ENCODE measurements around the gene ICA1L.

DNA sequence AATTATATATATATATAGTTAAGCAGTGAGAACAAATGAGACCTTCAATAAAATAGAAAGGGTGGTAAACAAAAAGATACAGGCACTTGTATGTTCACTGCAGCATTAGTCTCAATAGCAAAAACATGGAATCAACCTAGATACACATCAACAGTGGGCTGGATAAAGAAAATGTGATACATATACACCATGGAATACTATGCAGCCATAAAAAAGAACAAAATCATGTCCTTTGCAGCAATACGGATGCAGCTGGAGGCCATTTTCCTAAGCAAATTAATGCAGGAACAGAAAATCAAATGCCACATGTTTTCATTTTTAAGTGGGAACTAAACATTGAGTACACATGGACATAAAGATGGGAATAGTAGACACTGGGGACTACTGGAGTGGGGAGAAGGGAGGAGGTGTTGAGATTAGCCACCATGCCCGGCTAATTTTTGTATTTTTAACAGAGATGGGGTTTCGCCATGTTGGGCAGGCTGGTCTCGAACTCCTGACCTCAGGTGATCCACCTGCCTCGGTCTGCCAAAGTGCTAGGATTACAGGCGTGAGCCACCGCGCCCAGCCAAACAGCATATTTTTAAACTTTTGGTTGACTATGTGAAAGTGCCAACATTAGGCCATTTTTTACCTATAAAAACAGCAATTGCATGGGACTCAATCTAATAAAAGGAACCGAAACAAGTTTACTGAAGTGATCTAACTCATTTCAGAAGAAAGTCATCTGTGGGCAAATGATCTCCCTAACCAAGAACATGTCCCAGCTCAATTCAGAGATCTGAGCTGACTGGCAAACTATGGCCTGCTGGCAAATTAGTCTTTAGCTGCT is 23.7 kb downstream of the ICA1L start:
- TF ChIP-seq, protein P1, sequence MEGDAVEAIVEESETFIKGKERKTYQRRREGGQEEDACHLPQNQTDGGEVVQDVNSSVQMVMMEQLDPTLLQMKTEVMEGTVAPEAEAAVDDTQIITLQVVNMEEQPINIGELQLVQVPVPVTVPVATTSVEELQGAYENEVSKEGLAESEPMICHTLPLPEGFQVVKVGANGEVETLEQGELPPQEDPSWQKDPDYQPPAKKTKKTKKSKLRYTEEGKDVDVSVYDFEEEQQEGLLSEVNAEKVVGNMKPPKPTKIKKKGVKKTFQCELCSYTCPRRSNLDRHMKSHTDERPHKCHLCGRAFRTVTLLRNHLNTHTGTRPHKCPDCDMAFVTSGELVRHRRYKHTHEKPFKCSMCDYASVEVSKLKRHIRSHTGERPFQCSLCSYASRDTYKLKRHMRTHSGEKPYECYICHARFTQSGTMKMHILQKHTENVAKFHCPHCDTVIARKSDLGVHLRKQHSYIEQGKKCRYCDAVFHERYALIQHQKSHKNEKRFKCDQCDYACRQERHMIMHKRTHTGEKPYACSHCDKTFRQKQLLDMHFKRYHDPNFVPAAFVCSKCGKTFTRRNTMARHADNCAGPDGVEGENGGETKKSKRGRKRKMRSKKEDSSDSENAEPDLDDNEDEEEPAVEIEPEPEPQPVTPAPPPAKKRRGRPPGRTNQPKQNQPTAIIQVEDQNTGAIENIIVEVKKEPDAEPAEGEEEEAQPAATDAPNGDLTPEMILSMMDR (conservative IDR thresholded peaks at IDR 0.05): no peak
- TF ChIP-seq EZH2 (IDR thresholded peaks at IDR 0.05; ENCODE audit: low read depth): no peak

Data from PC-9 (cell line).